D721Med (cell line): ENCODE measurements around the gene SMIM8.

ENCODE experiments used
- DNase-seq: peaks from one replicate; pipeline ENCODE4 v3.0.0; 2011; ENCODE audit warnings: low spot score; ENCODE audit not compliant: insufficient read length
- FAIRE-seq: peaks from 2 replicates; lab custom pipeline; 2011; peaks lifted over from hg19 to GRCh38; lab: Jason Lieb, UNC
- TF ChIP-seq, protein P1 (sequence below): IDR thresholded peaks from 2 replicates; pipeline ENCODE4 v1.5.1; 2012; ENCODE audit warnings: mild to moderate bottlenecking, control low read depth; ENCODE audit not compliant: insufficient read depth; ENCODE audit errors: missing control alignments

SMIM8 gene

DNA sequence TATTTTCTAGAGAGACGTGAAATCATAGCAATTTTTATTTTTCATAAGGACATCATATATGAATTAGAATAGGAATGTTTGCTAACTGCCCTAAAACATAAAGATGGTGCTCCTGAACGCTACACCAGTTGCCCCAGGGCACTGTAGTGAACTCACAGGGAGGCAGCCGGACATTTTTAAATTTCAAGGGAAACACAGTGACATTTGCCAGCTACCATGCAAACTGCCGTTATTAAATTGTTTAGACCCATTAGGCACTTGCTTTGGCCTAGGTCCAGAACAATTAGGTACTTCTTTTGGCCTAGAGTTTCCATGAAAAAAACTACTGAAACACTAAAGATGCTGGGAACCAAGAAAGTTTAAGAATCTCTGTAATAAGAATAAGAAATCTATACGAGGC lies 60.5 kb downstream of the SMIM8 start:
- no peak for FAIRE-seq
- no peak for DNase-seq
- TF ChIP-seq, protein P1, sequence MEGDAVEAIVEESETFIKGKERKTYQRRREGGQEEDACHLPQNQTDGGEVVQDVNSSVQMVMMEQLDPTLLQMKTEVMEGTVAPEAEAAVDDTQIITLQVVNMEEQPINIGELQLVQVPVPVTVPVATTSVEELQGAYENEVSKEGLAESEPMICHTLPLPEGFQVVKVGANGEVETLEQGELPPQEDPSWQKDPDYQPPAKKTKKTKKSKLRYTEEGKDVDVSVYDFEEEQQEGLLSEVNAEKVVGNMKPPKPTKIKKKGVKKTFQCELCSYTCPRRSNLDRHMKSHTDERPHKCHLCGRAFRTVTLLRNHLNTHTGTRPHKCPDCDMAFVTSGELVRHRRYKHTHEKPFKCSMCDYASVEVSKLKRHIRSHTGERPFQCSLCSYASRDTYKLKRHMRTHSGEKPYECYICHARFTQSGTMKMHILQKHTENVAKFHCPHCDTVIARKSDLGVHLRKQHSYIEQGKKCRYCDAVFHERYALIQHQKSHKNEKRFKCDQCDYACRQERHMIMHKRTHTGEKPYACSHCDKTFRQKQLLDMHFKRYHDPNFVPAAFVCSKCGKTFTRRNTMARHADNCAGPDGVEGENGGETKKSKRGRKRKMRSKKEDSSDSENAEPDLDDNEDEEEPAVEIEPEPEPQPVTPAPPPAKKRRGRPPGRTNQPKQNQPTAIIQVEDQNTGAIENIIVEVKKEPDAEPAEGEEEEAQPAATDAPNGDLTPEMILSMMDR, result no peak

DNA sequence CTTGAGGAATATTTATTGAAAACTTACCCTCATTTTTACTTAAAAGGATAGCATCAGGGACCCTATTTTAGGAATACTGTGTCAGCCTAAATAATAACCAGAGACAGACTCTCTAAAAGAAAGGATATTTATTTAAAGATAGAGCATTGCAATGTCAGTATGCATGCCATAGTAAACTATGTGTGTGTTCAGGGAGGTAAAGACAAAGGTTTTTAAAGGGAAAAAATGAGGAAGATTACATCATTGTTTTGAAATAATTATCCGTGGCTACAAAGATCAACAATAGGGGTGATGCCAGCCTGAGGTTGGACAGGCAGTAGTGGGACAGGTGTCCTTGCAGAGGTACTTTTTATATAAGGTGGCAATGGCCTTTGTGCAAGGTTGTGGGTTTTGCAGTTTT lies 61.6 kb downstream of the SMIM8 start:
- TF ChIP-seq, protein P1, result no peak
- no peak for DNase-seq
- no peak for FAIRE-seq

DNA sequence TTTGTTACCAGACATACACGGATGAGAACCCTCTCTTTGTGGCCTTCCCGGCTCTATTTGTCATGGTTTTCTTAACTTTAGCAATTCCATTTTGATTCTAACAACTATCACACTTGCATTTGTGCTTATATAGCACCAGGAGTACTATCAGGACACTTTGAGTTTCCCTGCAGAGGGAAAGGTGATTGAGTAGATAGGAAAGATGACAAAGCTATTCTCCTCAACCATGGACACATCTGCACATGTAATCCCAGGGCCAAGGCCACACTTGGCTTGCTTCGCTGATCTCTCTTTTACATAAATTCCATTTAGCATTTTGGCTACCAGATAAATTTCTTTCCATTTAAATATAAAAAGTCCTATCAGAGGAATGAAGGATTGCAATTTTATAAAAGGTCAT lies 62.1 kb downstream of the SMIM8 start:
- no peak for FAIRE-seq
- TF ChIP-seq, protein P1, result no peak
- no peak for DNase-seq

DNA sequence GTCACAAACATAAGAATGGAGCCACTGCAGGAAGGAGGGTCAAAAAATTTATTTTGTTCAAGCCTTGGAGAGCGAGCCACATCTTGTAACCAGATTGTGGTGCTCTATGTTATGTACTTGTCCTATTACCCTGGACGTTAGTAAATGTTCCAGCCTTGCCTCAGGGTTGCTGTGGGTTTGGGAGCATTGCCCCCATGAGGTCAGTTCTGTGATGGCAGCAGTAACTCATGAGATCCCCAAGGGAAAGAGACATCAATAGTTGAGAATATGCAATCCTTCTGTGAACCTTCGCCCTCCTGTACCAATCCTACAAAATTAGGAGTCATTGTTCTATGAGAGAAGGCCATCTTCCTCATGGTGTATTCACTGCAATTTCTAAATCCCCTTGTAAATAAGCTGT lies 68.9 kb downstream of the SMIM8 start:
- TF ChIP-seq, protein P1, result peak; percentile 85
- DNase-seq, result no peak

More for the DNA sequence above, 68.9 kb downstream of the SMIM8 start:
- peak; percentile 86 for FAIRE-seq
